Mesothelial cell of epicardium (in vitro differentiated cells): ENCODE measurements around the gene DNAJC17. TPM values are rescaled to one million over a fixed set of nuclear protein-coding genes. Genes with fewer than 3 reads are reported as not detected.

Source experiments
- DNase-seq, 2 experiments: peaks; one replicate each; pipeline ENCODE4 v3.0.0; 2021; ENCODE audit warnings: low spot score in 2 of 2; ENCODE audit not compliant: unreplicated experiment in 2 of 2
- H3K27ac Mint-ChIP-seq: 2 replicates; pipeline ENCODE4 v1.8.0; 2021; ENCODE audit warnings: mixed read lengths
- H3K27me3 Mint-ChIP-seq: 2 replicates; pipeline ENCODE4 v1.8.0; 2021; ENCODE audit warnings: low read depth, mixed read lengths
- H3K36me3 Mint-ChIP-seq: 2 replicates; pipeline ENCODE4 v1.8.0; 2021; ENCODE audit warnings: mixed read lengths
- H3K4me1 Mint-ChIP-seq: 2 replicates; pipeline ENCODE4 v1.8.0; 2021; ENCODE audit warnings: mixed read lengths
- H3K4me3 Mint-ChIP-seq: 2 replicates; pipeline ENCODE4 v1.8.0; 2021; ENCODE audit warnings: mild to moderate bottlenecking, moderate library complexity, mixed read lengths
- H3K9me3 Mint-ChIP-seq: 2 replicates; pipeline ENCODE4 v1.8.0; 2021; ENCODE audit warnings: mixed read lengths
- total RNA-seq: library from RNA; stranded (reverse); gene quantifications from 3 replicates; pipeline ENCODE4 v1.2.1, GENCODE V29; 2021
- TF ChIP-seq, protein P1 (sequence below): fragments of 200-600 bp; sonication (generic); IDR thresholded peaks from one replicate; pipeline ENCODE4 v1.5.0; 2021; ENCODE audit warnings: antibody characterized with exemption; ENCODE audit not compliant: unreplicated experiment

The DNAJC17 gene
- total RNA-seq, 1 donor from 2014 or later, result 41.2 TPM

DNA sequence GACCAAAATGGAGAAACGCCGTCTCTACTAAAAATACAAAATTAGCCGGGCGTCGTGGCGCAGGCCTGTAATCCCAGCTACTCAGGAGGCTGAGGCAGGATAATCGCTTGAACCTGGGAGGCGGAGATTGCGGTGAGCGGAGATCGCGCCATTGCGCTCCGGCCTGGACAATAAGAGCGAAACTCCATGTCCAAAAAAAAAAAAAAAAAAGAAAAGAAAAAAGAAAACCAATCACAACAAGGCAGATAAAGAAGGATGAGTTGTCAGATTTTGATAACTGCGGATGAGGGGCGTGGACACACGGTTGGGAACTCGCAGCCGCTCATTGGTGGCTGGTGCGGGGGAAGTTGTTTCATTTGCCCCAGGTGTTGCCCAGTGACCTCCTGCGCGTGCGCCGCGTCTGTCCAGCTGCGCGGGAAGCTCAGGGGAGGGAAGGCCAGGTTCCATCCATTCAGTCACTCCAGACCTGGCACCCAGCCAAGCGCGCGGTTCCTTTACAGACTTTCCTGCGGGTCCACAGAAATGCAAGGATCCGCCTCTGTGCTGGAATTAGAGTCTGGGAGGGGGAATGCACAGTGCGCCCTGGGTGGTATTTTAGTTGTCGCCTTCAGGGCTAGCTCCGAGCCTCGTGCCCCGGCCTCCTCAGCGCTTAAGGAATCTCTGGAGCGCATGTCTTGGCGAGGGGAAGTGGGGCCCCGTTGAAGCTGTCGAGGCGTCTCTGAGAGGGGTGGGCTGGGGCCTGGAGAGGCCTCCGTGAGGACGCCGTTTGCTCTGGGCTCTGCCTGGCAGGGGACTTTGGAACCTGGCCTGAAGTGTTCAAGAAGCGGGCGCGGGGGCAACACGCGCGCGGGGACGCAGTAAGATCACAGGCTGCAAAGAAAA is 44.1 kb downstream of the DNAJC17 start:
- peak overlapping the region; percentile 93 for H3K27ac Mint-ChIP-seq
- no peaks in the 10 kb centered on the region for H3K27me3 Mint-ChIP-seq
- DNase-seq, result peak; percentile 57 to 75
- TF ChIP-seq, protein P1, sequence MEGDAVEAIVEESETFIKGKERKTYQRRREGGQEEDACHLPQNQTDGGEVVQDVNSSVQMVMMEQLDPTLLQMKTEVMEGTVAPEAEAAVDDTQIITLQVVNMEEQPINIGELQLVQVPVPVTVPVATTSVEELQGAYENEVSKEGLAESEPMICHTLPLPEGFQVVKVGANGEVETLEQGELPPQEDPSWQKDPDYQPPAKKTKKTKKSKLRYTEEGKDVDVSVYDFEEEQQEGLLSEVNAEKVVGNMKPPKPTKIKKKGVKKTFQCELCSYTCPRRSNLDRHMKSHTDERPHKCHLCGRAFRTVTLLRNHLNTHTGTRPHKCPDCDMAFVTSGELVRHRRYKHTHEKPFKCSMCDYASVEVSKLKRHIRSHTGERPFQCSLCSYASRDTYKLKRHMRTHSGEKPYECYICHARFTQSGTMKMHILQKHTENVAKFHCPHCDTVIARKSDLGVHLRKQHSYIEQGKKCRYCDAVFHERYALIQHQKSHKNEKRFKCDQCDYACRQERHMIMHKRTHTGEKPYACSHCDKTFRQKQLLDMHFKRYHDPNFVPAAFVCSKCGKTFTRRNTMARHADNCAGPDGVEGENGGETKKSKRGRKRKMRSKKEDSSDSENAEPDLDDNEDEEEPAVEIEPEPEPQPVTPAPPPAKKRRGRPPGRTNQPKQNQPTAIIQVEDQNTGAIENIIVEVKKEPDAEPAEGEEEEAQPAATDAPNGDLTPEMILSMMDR, result no peak
- H3K36me3 Mint-ChIP-seq, result no peaks in the 10 kb centered on the region
- peaks cover 29% of the 10 kb centered on the region for H3K4me1 Mint-ChIP-seq
- no peaks in the 10 kb centered on the region for H3K9me3 Mint-ChIP-seq
- H3K4me3 Mint-ChIP-seq, result peak overlapping the region; percentile 75

GRCh38 chr15:40759961-40760360 is 47.3 kb downstream of the DNAJC17 start:
- H3K36me3 Mint-ChIP-seq, result no peaks in the 10 kb centered on the region
- H3K9me3 Mint-ChIP-seq, result no peaks in the 10 kb centered on the region
- TF ChIP-seq, protein P1, result no peak
- no peak for DNase-seq
- peaks cover 28% of the 10 kb centered on the region for H3K4me1 Mint-ChIP-seq
- no peak overlapping the region for H3K27ac Mint-ChIP-seq
- no peak overlapping the region for H3K4me3 Mint-ChIP-seq
- no peaks in the 10 kb centered on the region for H3K27me3 Mint-ChIP-seq

DNA sequence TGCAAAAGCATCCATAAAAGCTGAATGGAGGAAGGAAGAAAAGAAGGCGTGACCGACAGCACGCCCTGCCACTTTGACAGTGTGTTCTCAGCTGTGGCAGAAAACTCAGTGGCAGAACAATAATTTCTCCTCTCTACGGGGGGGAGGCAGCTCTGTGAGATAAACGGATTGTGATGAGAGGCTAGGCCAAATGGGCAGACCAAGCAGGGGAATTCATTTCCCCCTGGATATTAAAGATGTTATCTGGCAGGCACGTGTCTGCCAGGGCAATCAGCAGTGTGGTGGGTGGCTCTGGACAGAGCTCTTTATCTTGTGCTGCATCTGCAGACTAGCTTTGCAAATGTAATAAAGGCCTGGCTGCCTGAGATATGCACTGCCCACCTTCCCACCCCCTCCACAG is 50.3 kb downstream of the DNAJC17 start:
- H3K4me1 Mint-ChIP-seq, result peaks cover 24% of the 10 kb centered on the region
- H3K4me3 Mint-ChIP-seq, result peak overlapping the region; percentile 15
- H3K27me3 Mint-ChIP-seq, result no peaks in the 10 kb centered on the region
- H3K27ac Mint-ChIP-seq, result peak overlapping the region; percentile 55
- no peaks in the 10 kb centered on the region for H3K36me3 Mint-ChIP-seq
- TF ChIP-seq, protein P1, result no peak
- no peak for DNase-seq
- H3K9me3 Mint-ChIP-seq, result no peaks in the 10 kb centered on the region

GRCh38 chr15:40755812-40756208 is 51.5 kb downstream of the DNAJC17 start:
- Mint-ChIP-seq H3K36me3 (no peaks in the 10 kb centered on the region), H3K27ac (peak overlapping the region; percentile 98), H3K4me3 (peak overlapping the region; percentile 94), H3K4me1 (peaks cover 24% of the 10 kb centered on the region), H3K27me3 (no peaks in the 10 kb centered on the region), H3K9me3 (no peaks in the 10 kb centered on the region)
- DNase-seq, result no peak
- TF ChIP-seq, protein P1, result no peak

- peak; percentile 96 to 97 for DNase-seq
- TF ChIP-seq, protein P1, result no peak
- H3K27me3 Mint-ChIP-seq, result no peaks in the 10 kb centered on the region
- H3K4me3 Mint-ChIP-seq, result peak within 1 kb of the TSS; percentile 94
- H3K27ac Mint-ChIP-seq, result peak within 1 kb of the TSS; percentile 98
- H3K9me3 Mint-ChIP-seq, result no peaks in the 10 kb centered on the region
- no peaks in the 10 kb centered on the region for H3K36me3 Mint-ChIP-seq
- H3K4me1 Mint-ChIP-seq, result peaks cover 24% of the 10 kb centered on the region
These were observed 52.1 kb downstream of the DNAJC17 start, which contains the start of gene RMDN3 for GRCh38 chr15:40754883-40755811. RMDN3 (minus strand) TSS chr15:40755254; CDS start chr15:40754783, 471 bp downstream.
